Colonic mucosa (tissue), 4 donors: Measurements from ENCODE around the gene FAM168A. TPM values are rescaled to one million over a fixed set of nuclear protein-coding genes. Genes with fewer than 3 reads are reported as not detected.

Experiments
- DNase-seq: peaks from one replicate; pipeline ENCODE4 v3.0.0-alpha.2; 2020
- H3K27ac ChIP-seq: fragments of 200-600 bp; one replicate; pipeline ENCODE4 v1.8.0; 2021
- H3K27me3 ChIP-seq: fragments of 200-600 bp; one replicate; pipeline ENCODE4 v1.8.0; 2021
- H3K36me3 ChIP-seq: fragments of 200-600 bp; one replicate; pipeline ENCODE4 v1.8.0; 2021
- H3K4me1 ChIP-seq: fragments of 200-600 bp; one replicate; pipeline ENCODE4 v1.8.0; 2021; ENCODE audit warnings: mild to moderate bottlenecking
- H3K4me3 ChIP-seq: fragments of 200-600 bp; one replicate; pipeline ENCODE4 v1.8.0; 2021
- H3K9ac ChIP-seq, 2 donors: one replicate each; pipeline ENCODE4 v1.7.0; 2013; ENCODE audit warnings: control low read depth in 2 of 2, low read depth in 2 of 2, low read length in 2 of 2
- H3K9me3 ChIP-seq: fragments of 200-600 bp; one replicate; pipeline ENCODE4 v1.8.0; 2021
- intact Hi-C: fragments of 100-400 bp; cut with DNase I; formaldehyde crosslinking; loops from one replicate; pipeline ENCODE4 v1.14.1; 2022
- total RNA-seq, 2 donors: library from RNA; stranded (reverse); fragmentation: NEBNext Ultra II Directional in 1 of 2; extraction: Animal tissue kit (Norgen Biotek cat#: 25700) in 1 of 2; gene quantifications; one replicate each; pipeline ENCODE4 v1.2.1, GENCODE V29; 2021
- TF ChIP-seq, protein P1 (sequence below): fragments of 200-600 bp; IDR thresholded peaks from one replicate; pipeline ENCODE4 v1.8.0; 2022; ENCODE audit warnings: antibody characterized with exemption, mild to moderate bottlenecking
- donor health status: healthy.
- donor health status: DM: no; HTN: no; CAD: no.
- donor health status: DM: no; HTN: no; CAD: no.

Gene FAM168A
- total RNA-seq, 2 donors from 2014 or later = 16.9 to 21.6 TPM

DNA sequence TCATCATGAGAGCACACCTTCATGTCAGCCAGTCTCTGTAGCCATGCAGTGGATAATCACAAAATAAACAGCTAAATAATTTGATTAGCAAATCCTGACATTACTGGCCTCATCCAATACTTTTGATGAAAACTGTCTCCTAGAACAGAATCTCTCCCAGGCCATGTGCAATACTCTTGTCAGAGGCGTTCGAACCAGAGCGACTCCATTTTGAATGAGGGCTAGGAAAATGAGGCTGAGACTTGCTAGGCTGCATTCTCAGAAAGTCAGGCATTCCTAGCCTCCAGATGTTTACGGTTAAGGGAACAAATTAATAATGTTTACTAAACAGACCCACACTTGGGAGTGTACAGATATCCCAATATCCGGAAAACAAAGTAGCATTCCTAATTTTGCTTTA, 69.9 kb downstream of the FAM168A start:
- intact Hi-C loops = no loop called here
- TF ChIP-seq, protein P1, sequence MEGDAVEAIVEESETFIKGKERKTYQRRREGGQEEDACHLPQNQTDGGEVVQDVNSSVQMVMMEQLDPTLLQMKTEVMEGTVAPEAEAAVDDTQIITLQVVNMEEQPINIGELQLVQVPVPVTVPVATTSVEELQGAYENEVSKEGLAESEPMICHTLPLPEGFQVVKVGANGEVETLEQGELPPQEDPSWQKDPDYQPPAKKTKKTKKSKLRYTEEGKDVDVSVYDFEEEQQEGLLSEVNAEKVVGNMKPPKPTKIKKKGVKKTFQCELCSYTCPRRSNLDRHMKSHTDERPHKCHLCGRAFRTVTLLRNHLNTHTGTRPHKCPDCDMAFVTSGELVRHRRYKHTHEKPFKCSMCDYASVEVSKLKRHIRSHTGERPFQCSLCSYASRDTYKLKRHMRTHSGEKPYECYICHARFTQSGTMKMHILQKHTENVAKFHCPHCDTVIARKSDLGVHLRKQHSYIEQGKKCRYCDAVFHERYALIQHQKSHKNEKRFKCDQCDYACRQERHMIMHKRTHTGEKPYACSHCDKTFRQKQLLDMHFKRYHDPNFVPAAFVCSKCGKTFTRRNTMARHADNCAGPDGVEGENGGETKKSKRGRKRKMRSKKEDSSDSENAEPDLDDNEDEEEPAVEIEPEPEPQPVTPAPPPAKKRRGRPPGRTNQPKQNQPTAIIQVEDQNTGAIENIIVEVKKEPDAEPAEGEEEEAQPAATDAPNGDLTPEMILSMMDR = no peak
- no peak for DNase-seq
- H3K9me3 ChIP-seq = no peaks in the 10 kb centered on the region
- H3K4me3 ChIP-seq = no peak overlapping the region
- H3K36me3 ChIP-seq = no peaks in the 10 kb centered on the region
- H3K4me1 ChIP-seq = peaks cover 5% of the 10 kb centered on the region
- no peak overlapping the region for H3K9ac ChIP-seq
- no peaks in the 10 kb centered on the region for H3K27me3 ChIP-seq
- H3K27ac ChIP-seq = peak overlapping the region; percentile 8

DNA sequence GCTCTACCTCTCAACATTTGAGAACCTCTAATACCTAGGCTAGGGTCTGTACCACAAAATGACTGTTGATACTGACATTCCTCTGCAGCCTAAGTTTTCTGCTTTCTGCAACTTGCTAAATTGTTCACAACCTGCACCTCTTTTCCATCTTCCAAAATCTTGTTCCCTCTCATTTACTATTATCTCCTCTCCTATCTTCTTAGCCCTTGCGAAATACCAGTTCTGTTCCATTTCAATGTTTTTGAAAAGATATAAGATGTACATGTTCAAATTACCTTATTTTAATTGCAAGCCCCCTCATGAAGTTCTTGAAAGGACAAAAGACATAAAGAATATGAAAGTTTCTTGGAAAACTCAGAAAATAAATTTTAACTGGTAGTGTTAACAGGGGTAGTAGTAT, 72.3 kb downstream of the FAM168A start:
- Histone ChIP-seq H3K36me3 (no peaks in the 10 kb centered on the region), H3K9me3 (no peaks in the 10 kb centered on the region), H3K4me1 (no peaks in the 10 kb centered on the region), H3K27ac (no peak overlapping the region), H3K9ac (no peak overlapping the region), H3K4me3 (no peak overlapping the region), H3K27me3 (no peaks in the 10 kb centered on the region)
- DNase-seq = no peak
- TF ChIP-seq, protein P1 = no peak
- intact Hi-C loops = no loop called here

DNA sequence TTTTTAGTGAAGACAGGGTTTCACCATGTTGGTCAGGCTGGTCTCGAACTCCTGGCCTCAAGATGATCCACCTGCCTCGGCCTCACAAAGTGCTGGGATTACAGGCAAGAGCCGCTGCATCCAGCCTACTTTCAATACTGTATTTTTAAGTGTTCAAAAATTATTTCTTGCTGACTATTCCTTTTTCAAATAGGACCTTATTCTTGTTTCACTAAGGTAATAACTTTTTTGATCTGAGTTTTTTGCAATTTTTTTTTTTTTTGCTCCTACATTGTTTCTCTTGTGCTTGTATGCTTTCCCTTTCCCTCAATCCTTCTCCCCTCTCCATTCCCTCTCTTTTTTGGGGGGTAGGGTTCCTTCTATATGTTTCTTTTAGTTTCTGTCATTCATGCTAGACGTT, 73.1 kb downstream of the FAM168A start:
- Histone ChIP-seq H3K4me3 (no peak overlapping the region), H3K9ac (no peak overlapping the region), H3K9me3 (no peaks in the 10 kb centered on the region), H3K27me3 (no peaks in the 10 kb centered on the region), H3K4me1 (no peaks in the 10 kb centered on the region), H3K27ac (no peak overlapping the region), H3K36me3 (no peaks in the 10 kb centered on the region)
- TF ChIP-seq, protein P1 = no peak
- no peak for DNase-seq
- intact Hi-C loops = no loop called here

DNA sequence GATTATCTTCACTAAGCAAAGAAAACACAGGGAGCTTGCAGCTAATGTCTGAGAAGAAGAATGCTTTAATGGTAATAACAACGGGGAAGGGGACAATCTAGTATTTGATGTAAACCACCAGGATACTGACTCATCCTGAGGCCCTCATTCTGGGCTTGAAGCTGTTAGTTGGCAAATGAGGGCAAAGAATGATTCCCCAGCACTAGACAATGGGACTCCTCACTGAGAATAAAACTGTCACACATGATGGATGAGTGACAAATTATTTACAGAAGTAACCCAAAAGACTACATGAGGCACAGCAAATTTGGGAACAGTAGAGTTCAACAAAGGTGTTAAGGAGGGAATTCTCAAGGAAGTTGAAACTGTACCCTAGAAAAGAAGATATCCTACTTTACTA, 76.3 kb downstream of the FAM168A start:
- Histone ChIP-seq H3K9me3 (no peaks in the 10 kb centered on the region), H3K27me3 (no peaks in the 10 kb centered on the region), H3K4me1 (no peaks in the 10 kb centered on the region), H3K9ac (no peak overlapping the region), H3K4me3 (no peak overlapping the region), H3K36me3 (no peaks in the 10 kb centered on the region), H3K27ac (no peak overlapping the region)
- TF ChIP-seq, protein P1 = no peak
- intact Hi-C loops = no loop called here
- no peak for DNase-seq

DNA sequence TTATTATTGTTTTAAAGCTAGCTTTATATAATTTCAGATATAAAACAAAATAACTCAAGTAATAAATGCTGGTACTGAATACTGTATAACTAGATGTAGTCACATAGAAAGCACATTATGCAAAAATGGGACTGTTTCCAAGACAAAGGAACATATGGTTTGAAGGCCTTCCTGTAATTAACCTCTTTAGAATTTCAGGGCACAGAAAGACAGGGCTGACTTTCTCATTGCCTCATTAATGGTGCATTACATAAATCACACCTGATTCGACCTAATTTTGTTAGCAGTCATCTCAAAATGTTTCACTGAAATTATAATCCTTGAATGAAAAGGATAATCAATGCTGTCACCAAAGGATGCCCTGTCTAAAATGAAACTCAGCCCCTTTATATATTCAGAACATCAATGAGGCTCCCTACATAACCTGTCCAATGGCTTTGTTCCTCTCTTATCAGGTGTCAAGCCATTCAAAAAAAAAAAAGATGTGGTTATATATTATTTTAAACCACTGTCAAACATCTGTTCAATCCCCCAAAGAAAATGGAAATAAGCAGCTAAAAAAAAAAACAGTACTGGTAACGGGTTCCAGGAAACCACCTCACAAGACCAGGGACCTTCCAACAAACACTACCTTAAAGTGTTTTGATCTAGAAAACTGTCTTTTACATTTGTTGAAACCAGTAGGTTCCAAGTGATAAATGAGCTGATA, 77.4 kb downstream of the FAM168A start:
- H3K9ac ChIP-seq = no peak overlapping the region
- H3K4me1 ChIP-seq = no peaks in the 10 kb centered on the region
- no peaks in the 10 kb centered on the region for H3K9me3 ChIP-seq
- no peak overlapping the region for H3K4me3 ChIP-seq
- DNase-seq = no peak
- no peaks in the 10 kb centered on the region for H3K27me3 ChIP-seq
- intact Hi-C loops = no loop called here
- TF ChIP-seq, protein P1 = no peak
- no peaks in the 10 kb centered on the region for H3K36me3 ChIP-seq
- no peak overlapping the region for H3K27ac ChIP-seq
